SK-N-SH (cell line): ENCODE data around the gene BRMS1. TPM values are rescaled to one million over a fixed set of nuclear protein-coding genes. Genes with fewer than 3 reads are reported as not detected.

Experiments
- CTCF ChIA-PET: fragments of 300-600, 350-600 bp; formaldehyde crosslinking; extraction: SDS; loops from one replicate; lab custom pipeline; 2021; lab: Yijun Ruan, JAX
- POLR2A ChIA-PET: fragments of 350-600 bp; sonication (Branson Sonifier 250); formaldehyde crosslinking; extraction: SDS; loops from one replicate; lab custom pipeline; 2020; ENCODE audit warnings: antibody characterized with exemption, inconsistent platforms; lab: Yijun Ruan, JAX
- DNase-seq: peaks from one replicate; pipeline ENCODE4 v3.0.0; 2012
- H2AFZ ChIP-seq: fragments of 200-600 bp; sonication (generic); 2 replicates; pipeline ENCODE4 v1.8.1; 2016; ENCODE audit warnings: antibody characterized with exemption, mild to moderate bottlenecking, low read depth
- H3F3A ChIP-seq: fragments of 200-600 bp; sonication (generic); replicated peaks from 2 replicates; pipeline ENCODE3; 2016; ENCODE audit warnings: antibody characterized with exemption, mild to moderate bottlenecking; ENCODE audit not compliant: insufficient read depth
- H3K27ac ChIP-seq, 2 experiments: fragments of 200-500 bp in 1 of 2; fragments of 200-600 bp in 1 of 2; sonication (Bioruptor generic) in 1 of 2; sonication (generic), shearing (Covaris generic) in 1 of 2; 2 replicates each; pipeline versions ENCODE4 v1.5.1 to v1.6.1; 2014 to 2016; ENCODE audit warnings: low read depth in 2 of 2, inconsistent platforms in 1 of 2, low read length in 1 of 2, mild to moderate bottlenecking in 1 of 2, mixed read lengths in 1 of 2
- H3K27me3 ChIP-seq: fragments of 200-600 bp; sonication (generic), shearing (Covaris generic); 2 replicates; pipeline ENCODE4 v1.6.1; 2016; ENCODE audit warnings: mixed run types; ENCODE audit not compliant: insufficient read depth
- H3K36me3 ChIP-seq, 2 experiments: fragments of 200-500 bp in 1 of 2; fragments of 200-600 bp in 1 of 2; sonication (Bioruptor generic) in 1 of 2; sonication (generic) in 1 of 2; replicated peaks in 1 of 2; 2 replicates each; pipeline versions ENCODE3 to v1.5.1; 2014 to 2016; ENCODE audit warnings: low read length in 1 of 2, mild to moderate bottlenecking in 1 of 2; ENCODE audit not compliant: insufficient read depth in 2 of 2, control insufficient read depth in 1 of 2
- H3K4me1 ChIP-seq, 2 experiments: fragments of 200-500 bp in 1 of 2; fragments of 200-600 bp in 1 of 2; sonication (Bioruptor generic) in 1 of 2; sonication (generic), shearing (Covaris generic) in 1 of 2; 2 replicates each; pipeline versions ENCODE4 v1.5.1 to v1.6.1; 2014 to 2016; ENCODE audit warnings: low read depth in 1 of 2, low read length in 1 of 2, mixed run types in 1 of 2; ENCODE audit not compliant: insufficient read depth in 2 of 2, control insufficient read depth in 1 of 2
- H3K4me2 ChIP-seq: fragments of 200-600 bp; sonication (generic), shearing (Covaris generic); 2 replicates; pipeline ENCODE4 v1.6.1; 2017; ENCODE audit warnings: mixed run types
- H3K4me3 ChIP-seq, 2 experiments: fragments of 200-500 bp in 1 of 2; fragments of 200-600 bp in 1 of 2; sonication (Bioruptor generic) in 1 of 2; sonication (generic), shearing (Covaris generic) in 1 of 2; 2 replicates each; pipeline versions ENCODE4 v1.5.1 to v1.8.1; 2014 to 2016; ENCODE audit warnings: low read depth in 2 of 2, inconsistent platforms in 1 of 2, low read length in 1 of 2, mild to moderate bottlenecking in 1 of 2, mixed read lengths in 1 of 2, moderate library complexity in 1 of 2
- H3K79me2 ChIP-seq: fragments of 200-600 bp; sonication (generic); 2 replicates; pipeline ENCODE4 v1.8.1; 2017; ENCODE audit warnings: mild to moderate bottlenecking; ENCODE audit not compliant: insufficient read depth
- H3K9ac ChIP-seq: fragments of 200-600 bp; sonication (generic); 2 replicates; pipeline ENCODE4 v1.6.1; 2017; ENCODE audit warnings: mixed run types
- H3K9me2 ChIP-seq: fragments of 200-600 bp; sonication (generic); 2 replicates; pipeline ENCODE4 v1.6.1; 2017; ENCODE audit warnings: mixed run types
- H3K9me3 ChIP-seq: fragments of 200-600 bp; sonication (generic); 2 replicates; pipeline ENCODE4 v1.6.1; 2017; ENCODE audit warnings: mixed run types, mild to moderate bottlenecking, moderate library complexity
- H4K20me1 ChIP-seq: fragments of 200-600 bp; sonication (generic); 2 replicates; pipeline ENCODE4 v1.6.1; 2017; ENCODE audit warnings: mild to moderate bottlenecking, mixed run types; ENCODE audit not compliant: insufficient read depth
- CTCF ChIP-seq: fragments of 200-600 bp; sonication (generic); IDR thresholded peaks from 2 replicates; pipeline ENCODE4 v1.6.1; 2017; ENCODE audit warnings: antibody characterized with exemption, mild to moderate bottlenecking, moderate library complexity
- EP300 ChIP-seq, 2 experiments: IDR thresholded peaks; 2 replicates each; pipeline versions ENCODE4 v1.4.0 to v1.6.1; 2012; ENCODE audit warnings: borderline replicate concordance in 1 of 2, low read depth in 1 of 2, low read length in 1 of 2
- FOXJ3 ChIP-seq: sonication (generic); formaldehyde crosslinking; IDR thresholded peaks from 2 replicates; pipeline ENCODE4 v1.5.1; 2020; ENCODE audit warnings: mild to moderate bottlenecking, missing genetic modification reagents
- GABPA ChIP-seq: IDR thresholded peaks from 2 replicates; pipeline ENCODE4 v1.4.0; 2012; ENCODE audit warnings: low read depth, mild to moderate bottlenecking
- GATA2 ChIP-seq: sonication (generic); formaldehyde crosslinking; IDR thresholded peaks from 2 replicates; pipeline ENCODE4 v1.5.0; 2020; ENCODE audit warnings: mild to moderate bottlenecking, missing genetic modification reagents
- IRF3 ChIP-seq: fragments of 150-350 bp; IDR thresholded peaks from 2 replicates; pipeline ENCODE4 v1.6.1; 2016; ENCODE audit warnings: mild to moderate bottlenecking, low read depth, low read length
- JUND ChIP-seq: IDR thresholded peaks from 2 replicates; pipeline ENCODE4 v1.4.0; 2012
- MEF2A ChIP-seq: IDR thresholded peaks from 2 replicates; pipeline ENCODE4 v1.4.0; 2012; ENCODE audit warnings: low read depth, borderline replicate concordance
- NRF1 ChIP-seq: IDR thresholded peaks from 2 replicates; pipeline ENCODE4 v1.6.1; 2012; ENCODE audit warnings: low read depth, mild to moderate bottlenecking, low read length
- RCOR1 ChIP-seq: fragments of 150-350 bp; IDR thresholded peaks from 2 replicates; pipeline ENCODE4 v1.6.1; 2017; ENCODE audit warnings: antibody characterized with exemption, low read length
- REST ChIP-seq: IDR thresholded peaks from 2 replicates; pipeline ENCODE4 v1.6.1; 2012; ENCODE audit warnings: mild to moderate bottlenecking, low read depth, low read length, moderate library complexity
- RFX5 ChIP-seq: IDR thresholded peaks from 2 replicates; pipeline ENCODE4 v1.6.1; 2012; ENCODE audit warnings: mild to moderate bottlenecking, improper control_type of control experiment, low read length
- SIN3A ChIP-seq: IDR thresholded peaks from 2 replicates; pipeline ENCODE4 v1.6.1; 2012; ENCODE audit warnings: low read depth, mild to moderate bottlenecking, low read length, moderate library complexity, borderline replicate concordance
- TAF1 ChIP-seq: IDR thresholded peaks from 2 replicates; pipeline ENCODE4 v1.6.1; 2012; ENCODE audit warnings: low read depth, mild to moderate bottlenecking, low read length, moderate library complexity, borderline replicate concordance
- TEAD4 ChIP-seq: IDR thresholded peaks from 2 replicates; pipeline ENCODE4 v1.4.0; 2012; ENCODE audit warnings: mild to moderate bottlenecking, borderline replicate concordance; ENCODE audit not compliant: insufficient read depth
- USF2 ChIP-seq: fragments of 150-350 bp; IDR thresholded peaks from 2 replicates; pipeline ENCODE4 v1.6.1; 2017; ENCODE audit warnings: antibody characterized with exemption, low read length, low read depth, borderline replicate concordance
- YY1 ChIP-seq: IDR thresholded peaks from 2 replicates; pipeline ENCODE4 v1.4.0; 2012; ENCODE audit warnings: low read depth, mild to moderate bottlenecking
- WGBS: methylation state at CpG from one replicate; pipeline ENCODE4 v1.1.6; 2017; ENCODE audit warnings: low lambda C conversion rate; 5-methylcytosine and 5-hydroxymethylcytosine counted together
- polyA plus RNA-seq, 3 experiments: library from polyadenylated mRNA; depleted of rRNA; stranded (reverse); fragments of >200 nt; gene quantifications; 2 replicates each; pipeline ENCODE4 v1.2.3, GENCODE V29; 2012

Gene BRMS1
- polyA plus RNA-seq, 1 of the 3 experiments (the other 2 are of a cell fraction) = 70.0 TPM

- TF ChIP-seq REST (no peak), SIN3A (no peak), RFX5 (no peak), FOXJ3 (no peak), CTCF (no peak), GATA2 (no peak)
Observed at GRCh38 chr11:66291303-66291705, 53.6 kb downstream of the BRMS1 start (continued).

- peak overlapping the region; percentile 94 for H3K4me2 ChIP-seq
- H3K36me3 ChIP-seq = peaks cover 0 to 11% of the 10 kb centered on the region in 2 experiments
- H3K4me1 ChIP-seq = peaks cover 7 to 36% of the 10 kb centered on the region in 2 experiments; a peak in 2 of 4 replicates
- H3K79me2 ChIP-seq = peaks cover 33% of the 10 kb centered on the region; the same call in 1 of the 2 replicates
- H3K4me3 ChIP-seq = peak overlapping the region; percentile 84 to 90; a peak in 2 of 4 replicates
- 95% methylated on average over 2 of the region's 2 CpGs for WGBS
- H3K9me2 ChIP-seq = no peaks in the 10 kb centered on the region
- no peaks in the 10 kb centered on the region for H4K20me1 ChIP-seq
- ChIA-PET POLR2A (interaction anchor here (4.2 kb wide), 1 partner anchor 23 kb away, joined by 19 read pairs; no protein-coding TSS in a partner anchor), CTCF (interaction anchor here (1.6 to 6.2 kb wide), 4 partner anchors 9 to 45 kb away, joined by 3 to 63 read pairs (median 21); partner anchors contain the start of gene RIN1)
- no peaks in the 10 kb centered on the region for H3K9me3 ChIP-seq
- H3F3A ChIP-seq = peaks cover 9% of the 10 kb centered on the region
- H3K27me3 ChIP-seq = no peaks in the 10 kb centered on the region
- no peak overlapping the region for H3K9ac ChIP-seq
- DNase-seq = no peak
- no peak overlapping the region; a peak in 1 of 4 replicates for H3K27ac ChIP-seq
- H2AFZ ChIP-seq = no peak overlapping the region
- TF ChIP-seq GABPA (no peak), TAF1 (no peak), RCOR1 (no peak), CTCF (no peak), GATA2 (no peak), REST (no peak), TEAD4 (no peak), NRF1 (no peak), JUND (no peak), EP300 (IDR thresholded peaks at IDR 0.05; ENCODE audit: borderline replicate concordance in 1 of 2, low read depth in 1 of 2, low read length in 1 of 2) (no peak), MEF2A (no peak), USF2 (no peak), IRF3 (no peak), YY1 (no peak)
Observed at GRCh38 chr11:66290330-66290621, 54.6 kb downstream of the BRMS1 start.
